Lower leg skin (tissue), 3 donors: ENCODE measurements around the gene EIPR1.

ENCODE experiments used
- CTCF ChIP-seq, 3 donors: fragments of 450-650 bp; IDR thresholded peaks; one replicate each; pipeline ENCODE4 v1.5.1; 2016; ENCODE audit warnings: antibody characterized with exemption in 3 of 3, mild to moderate bottlenecking in 3 of 3, moderate library complexity in 2 of 3
- POLR2A ChIP-seq, 2 donors: fragments of 450-650 bp; IDR thresholded peaks; one replicate each; pipeline ENCODE4 v1.6.1; 2016 to 2017; ENCODE audit warnings: antibody characterized with exemption in 2 of 2, mild to moderate bottlenecking in 1 of 2, moderate library complexity in 1 of 2

GRCh38 chr2:3387011-3387410, 9.4 kb upstream of the EIPR1 start:
- no peak for TF ChIP-seq CTCF (IDR thresholded peaks at IDR 0.05)
- TF ChIP-seq POLR2A (IDR thresholded peaks at IDR 0.05) = no peak
